Stimulated activated CD8-positive, alpha-beta memory T cell treated with anti-CD3 and anti-CD28 coated beads, Interleukin-15, amount 100 ng/mL, for 48 hours (primary cell): ENCODE data around the gene DUSP9.
"Not testable (repeated sequence)": the region's sequence is repeated elsewhere in the genome, so short reads cannot be mapped to it uniquely, and the experiment has no call there.

ENCODE experiments used
- DNase-seq, 2 donors: peaks; one replicate each; pipeline ENCODE4 v3.0.0-alpha.2; 2020; ENCODE audit warnings: low read depth in 2 of 2

DUSP9 gene

DNA sequence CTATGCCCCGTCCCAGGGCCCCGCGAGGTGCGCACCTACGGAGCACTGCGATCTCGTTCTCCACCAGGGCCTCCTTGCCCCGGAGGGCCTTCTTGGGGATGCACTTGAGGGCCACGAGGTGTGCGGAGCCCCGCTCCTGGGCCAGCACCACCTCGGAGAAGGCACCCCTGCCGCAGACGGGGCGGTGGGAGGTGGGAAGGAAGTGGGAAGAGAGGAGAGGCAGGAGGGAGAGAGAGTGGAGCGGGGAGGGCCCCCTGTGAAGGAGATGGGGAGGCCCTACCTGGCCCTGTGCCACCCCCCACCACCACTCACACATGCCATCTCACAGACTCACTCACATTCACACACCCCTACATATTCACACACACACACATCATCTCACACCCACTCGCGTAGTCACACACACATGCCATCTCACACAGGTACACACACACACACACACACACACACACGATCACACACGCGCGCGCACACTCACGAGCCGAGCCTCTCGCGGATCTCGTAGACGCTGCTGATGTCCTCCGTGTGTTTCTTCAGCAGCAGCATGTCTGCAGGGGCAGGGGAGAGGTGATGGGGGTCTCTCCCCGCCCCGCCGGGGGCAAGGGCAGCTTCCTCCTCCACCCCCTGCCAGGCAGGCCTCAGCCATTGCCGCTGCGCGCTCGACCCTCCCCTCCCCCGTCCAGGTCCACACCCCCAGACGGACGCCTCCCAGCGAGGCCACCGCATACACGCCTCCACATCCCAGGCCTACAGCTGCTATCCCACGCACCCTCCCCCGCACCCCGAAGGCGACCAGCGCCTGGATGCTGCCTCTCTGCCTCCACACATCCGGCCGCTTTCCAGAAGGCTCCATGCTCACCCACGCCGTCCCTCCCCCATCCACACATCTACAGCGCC lies 25.8 kb downstream of the DUSP9 start:
- no peak for DNase-seq

- DNase-seq = no peak
These were observed 26.6 kb downstream of the DUSP9 start, which contains the start of gene PNCK for GRCh38 chrX:153673428-153674218. Gene PNCK (minus strand): TSS chrX:153673813. CDS start chrX:153673076, 737 bp downstream.

DNA sequence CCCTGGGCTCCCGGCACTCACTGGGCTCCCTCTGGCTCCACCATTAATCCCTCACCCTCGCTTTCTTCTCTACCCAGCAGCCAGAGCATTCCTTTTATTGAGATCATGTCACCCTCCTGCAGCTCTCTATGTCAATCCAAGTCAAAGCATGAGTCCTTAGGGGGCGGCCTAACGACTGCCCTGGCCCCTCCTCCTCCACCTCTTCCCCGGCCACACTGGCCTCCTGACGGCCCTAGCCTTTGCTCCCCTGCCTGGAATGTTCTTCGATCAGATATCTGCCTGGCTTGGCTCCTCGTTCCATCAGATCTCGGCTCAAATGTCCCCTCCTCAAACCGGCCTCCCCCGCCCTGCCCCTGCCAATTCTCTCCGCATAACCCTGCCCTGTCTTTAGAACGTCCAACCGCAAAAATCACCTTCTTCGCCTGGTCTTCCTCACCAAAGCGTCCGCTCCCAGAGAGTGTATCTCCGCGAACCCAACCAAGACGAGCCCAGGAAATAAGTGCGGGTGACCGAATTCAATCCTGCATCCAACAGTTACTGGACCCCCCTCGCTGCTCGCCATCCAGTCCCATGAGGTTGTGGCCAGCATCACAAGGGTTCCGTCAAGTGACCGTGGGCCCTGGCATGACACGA lies 27.3 kb downstream of the DUSP9 start:
- DNase-seq = no peak

DNA sequence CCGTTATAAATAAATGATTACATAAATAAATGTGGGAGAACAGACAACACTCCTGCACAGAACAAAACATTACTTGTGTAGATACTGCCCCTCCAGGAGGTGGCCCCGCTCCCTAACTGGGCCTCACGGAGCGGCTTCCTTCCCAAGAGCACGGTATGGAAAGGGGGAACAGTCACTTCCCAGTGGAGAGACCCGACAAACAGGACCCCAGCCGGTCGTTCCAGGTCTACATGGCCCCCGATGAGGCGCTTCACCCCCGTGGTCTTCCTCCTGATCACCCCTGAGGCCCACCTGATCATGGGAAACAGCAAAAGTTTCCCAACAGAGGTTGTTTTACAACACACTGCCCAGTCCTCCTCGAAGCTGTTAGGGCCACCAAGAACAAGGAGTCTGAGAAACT lies 34.2 kb downstream of the DUSP9 start:
- DNase-seq = no peak

GRCh38 chrX:153683486-153683885 lies 36.5 kb downstream of the DUSP9 start:
- DNase-seq = not testable (repeated sequence)

- no peak for DNase-seq
These were observed 37.6 kb downstream of the DUSP9 start for GRCh38 chrX:153684467-153685155.

DNA sequence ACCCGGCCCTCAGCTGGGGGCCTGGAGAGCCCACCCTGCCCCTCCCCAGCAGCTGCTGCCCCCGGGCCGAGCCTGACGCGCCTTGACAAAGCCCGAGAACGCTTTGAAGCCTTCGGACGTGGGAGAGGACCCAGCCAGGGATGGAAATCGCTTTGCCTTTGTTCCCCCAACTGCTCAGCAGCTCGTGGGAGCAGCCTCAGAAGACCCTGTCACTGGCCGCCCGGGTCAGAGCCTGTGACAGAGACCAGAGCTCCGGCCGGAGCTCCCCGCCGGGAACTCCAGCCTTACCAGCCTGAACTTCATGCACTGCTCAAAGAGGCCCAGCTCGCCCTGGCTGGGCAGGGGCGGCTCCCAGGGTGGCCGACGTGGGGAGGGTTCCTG lies 38.1 kb downstream of the DUSP9 start:
- DNase-seq = no peak

DNA sequence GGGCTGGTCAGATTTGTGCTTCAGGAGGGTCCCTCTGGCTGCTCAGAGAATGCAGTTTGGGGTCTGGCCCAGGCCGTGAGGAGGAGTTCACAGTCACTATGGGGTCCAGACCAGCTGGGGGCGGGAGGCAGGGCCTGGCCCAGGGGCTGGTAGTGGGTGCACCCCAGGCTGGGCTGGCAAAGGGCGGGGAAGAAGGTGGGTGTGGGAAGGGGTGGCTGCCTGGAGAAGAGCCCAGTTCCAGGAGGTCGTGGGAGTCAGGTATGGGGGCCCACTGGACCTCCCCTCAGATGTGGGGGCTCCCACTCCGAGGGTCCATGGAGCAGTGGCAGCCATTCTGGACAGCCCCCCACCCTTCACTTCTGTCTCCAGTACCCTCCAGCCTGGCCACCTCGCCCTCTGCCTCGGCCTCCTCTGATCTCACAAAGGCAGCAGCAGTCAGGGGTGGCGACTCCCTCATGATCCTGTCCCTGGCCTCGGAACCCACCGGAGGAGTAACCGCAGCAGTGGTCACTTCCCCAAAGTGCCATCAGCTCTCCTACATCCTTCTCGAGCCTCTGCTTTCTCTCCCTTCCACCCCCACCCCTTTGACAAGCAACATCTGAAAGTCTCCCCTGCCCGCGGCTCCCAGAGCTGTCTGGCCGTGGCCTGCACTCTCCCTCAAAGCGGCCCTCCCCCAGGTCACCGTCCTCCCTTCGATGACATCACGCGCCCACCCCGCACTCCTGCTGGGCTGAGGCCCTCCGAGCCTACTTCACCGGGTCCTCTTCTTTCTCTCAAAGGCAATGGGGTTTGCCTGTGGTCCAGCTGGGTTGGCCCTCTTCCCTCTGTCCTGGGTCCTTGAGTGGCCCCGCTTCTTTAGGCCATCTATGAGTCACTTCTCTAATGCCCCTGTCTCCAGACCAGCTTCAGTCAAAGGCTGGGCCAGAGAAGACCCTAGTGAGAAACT lies 39.0 kb downstream of the DUSP9 start:
- DNase-seq = no peak

- DNase-seq = no peak
These were observed 39.7 kb downstream of the DUSP9 start for GRCh38 chrX:153686711-153687110.

GRCh38 chrX:153687121-153688039 lies 40.4 kb downstream of the DUSP9 start, which contains the start of gene SLC6A8:
Gene SLC6A8 (plus strand): TSS chrX:153687926. CDS start chrX:153688575, 649 bp downstream.
- DNase-seq = no peak

- no peak for DNase-seq
These were observed 41.1 kb downstream of the DUSP9 start for GRCh38 chrX:153688071-153688470.

GRCh38 chrX:153688506-153688905 lies 41.5 kb downstream of the DUSP9 start:
- DNase-seq = no peak

GRCh38 chrX:153688911-153689590 lies 42.0 kb downstream of the DUSP9 start:
- DNase-seq = no peak

DNA sequence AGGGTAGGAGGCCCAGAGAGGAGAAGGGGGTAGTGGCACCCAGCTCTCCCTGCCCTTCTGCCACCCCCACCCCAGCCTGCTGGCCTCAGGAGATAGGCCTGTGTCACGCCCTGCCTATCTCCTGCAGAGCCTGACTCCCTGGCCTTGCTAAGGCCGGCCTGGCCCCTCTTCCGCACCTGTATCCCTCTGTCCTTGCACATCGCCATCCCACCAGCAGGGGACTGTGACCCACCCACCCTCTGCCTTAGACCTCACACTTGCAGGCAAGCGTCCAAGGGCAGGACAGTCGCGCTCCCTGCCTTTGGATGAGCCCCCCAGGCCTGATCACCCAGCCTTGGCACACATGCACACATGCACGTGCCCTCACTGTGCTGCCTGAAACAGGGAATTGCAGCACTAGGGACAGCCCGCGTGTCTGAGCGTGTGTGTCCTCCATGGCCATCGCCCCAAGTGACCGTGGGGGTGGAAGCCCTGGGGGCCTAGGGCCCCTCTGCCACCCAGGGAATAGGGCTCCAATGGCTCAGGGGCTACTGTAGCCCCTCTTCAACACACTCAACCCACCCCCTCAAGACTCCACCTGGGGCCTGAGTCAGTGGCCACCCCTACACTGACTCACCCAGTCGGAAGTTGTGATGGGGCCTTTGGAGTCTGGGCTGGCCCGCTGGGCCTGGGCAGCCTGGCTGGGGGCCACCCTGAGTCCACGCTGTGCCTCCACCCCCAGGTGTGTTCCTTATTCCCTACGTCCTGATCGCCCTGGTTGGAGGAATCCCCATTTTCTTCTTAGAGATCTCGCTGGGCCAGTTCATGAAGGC lies 42.9 kb downstream of the DUSP9 start:
- no peak for DNase-seq

DNA sequence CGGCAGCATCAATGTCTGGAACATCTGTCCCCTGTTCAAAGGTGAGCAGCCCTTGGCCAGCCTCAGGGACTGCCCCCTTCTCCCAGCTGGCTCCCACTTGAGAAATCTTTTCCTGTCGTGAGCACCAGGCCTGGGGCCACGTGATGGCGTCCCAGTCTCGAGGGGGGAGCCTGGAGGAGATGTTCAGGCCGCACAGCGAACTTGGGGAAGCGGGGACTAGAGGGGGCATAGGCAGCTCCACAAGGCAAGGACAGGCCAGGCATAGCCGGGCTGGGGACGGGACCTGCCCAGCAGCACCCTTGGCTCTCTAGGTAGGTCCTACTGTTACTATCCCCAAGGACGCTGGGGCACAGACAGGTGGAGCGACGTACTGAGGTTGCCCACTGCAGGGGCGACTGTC lies 43.5 kb downstream of the DUSP9 start:
- DNase-seq = no peak

DNA sequence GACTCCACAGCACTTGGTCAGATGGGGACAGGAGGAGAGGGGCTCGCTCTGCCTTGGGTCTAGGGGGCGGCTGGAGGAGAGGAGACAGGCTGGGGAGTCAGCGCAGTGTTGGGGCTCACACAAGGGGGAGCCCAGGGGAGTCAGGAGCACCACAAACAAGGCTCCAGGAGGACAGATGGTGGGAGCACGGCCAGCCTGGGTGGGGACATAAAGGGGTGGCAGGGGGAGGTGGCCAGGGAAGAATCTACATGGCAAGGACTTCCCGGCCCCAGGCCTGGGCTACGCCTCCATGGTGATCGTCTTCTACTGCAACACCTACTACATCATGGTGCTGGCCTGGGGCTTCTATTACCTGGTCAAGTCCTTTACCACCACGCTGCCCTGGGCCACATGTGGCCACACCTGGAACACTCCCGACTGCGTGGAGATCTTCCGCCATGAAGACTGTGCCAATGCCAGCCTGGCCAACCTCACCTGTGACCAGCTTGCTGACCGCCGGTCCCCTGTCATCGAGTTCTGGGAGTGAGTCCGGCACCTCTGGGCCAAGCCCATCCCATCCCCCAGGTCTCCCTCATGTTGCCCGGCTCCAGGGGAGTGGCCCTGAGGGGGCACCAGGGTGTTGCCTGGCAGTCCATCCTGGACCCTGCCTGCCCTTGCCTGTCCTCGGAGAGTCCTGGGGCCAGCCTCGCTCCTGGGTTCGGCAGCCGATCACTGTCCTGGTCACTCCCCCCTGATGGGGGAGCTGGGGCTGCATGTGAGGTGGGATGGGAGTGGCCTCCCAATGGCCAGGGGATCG lies 44.2 kb downstream of the DUSP9 start:
- not testable (repeated sequence) for DNase-seq

DNA sequence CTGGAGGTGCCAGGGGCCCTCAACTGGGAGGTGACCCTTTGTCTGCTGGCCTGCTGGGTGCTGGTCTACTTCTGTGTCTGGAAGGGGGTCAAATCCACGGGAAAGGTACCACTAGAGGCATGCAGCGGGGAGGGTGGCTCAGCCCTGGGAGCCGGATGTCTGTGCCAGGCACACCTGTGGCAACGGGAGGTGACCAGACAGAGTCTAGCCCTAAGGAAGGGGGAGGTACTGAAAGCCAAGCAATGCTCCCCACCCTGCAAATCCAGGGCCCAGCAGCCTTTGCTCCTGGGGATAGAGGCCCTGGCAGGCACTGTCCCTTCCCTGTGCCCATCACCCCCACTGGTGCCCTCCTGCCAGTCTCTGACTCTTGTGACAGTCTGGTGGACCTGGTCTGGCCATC lies 45.0 kb downstream of the DUSP9 start:
- DNase-seq = no peak
